HepG2 (cell line): Measurements from ENCODE around the gene SLC16A3. TPM values are rescaled to one million over a fixed set of nuclear protein-coding genes. Genes with fewer than 3 reads are reported as not detected.
A peak's percentile ranks its signal among the peaks of the same experiment; 100 is the strongest.

Source experiments
- KIAA2018 ChIP-seq: sonication (generic); formaldehyde crosslinking; IDR thresholded peaks from 2 replicates; pipeline ENCODE4 v1.5.0; 2020; ENCODE audit warnings: mild to moderate bottlenecking, missing genetic modification reagents, borderline replicate concordance
- MXD3 ChIP-seq: IDR thresholded peaks from 2 replicates; pipeline ENCODE4 v1.6.1; 2016; ENCODE audit warnings: mild to moderate bottlenecking, missing biosample characterization, missing genetic modification reagents
- MYNN ChIP-seq: sonication (generic); formaldehyde crosslinking; IDR thresholded peaks from 2 replicates; pipeline ENCODE4 v1.4.0; 2020; ENCODE audit warnings: mild to moderate bottlenecking, low read depth, missing genetic modification reagents
- NFATC3 ChIP-seq: sonication (generic); formaldehyde crosslinking; IDR thresholded peaks from 2 replicates; pipeline ENCODE4 v1.5.1; 2020; ENCODE audit warnings: mild to moderate bottlenecking, missing genetic modification reagents
- YEATS2 ChIP-seq: sonication (generic); formaldehyde crosslinking; IDR thresholded peaks from 2 replicates; pipeline ENCODE4 v1.4.0; 2020; ENCODE audit warnings: missing genetic modification reagents, borderline replicate concordance
- YY1 ChIP-seq: IDR thresholded peaks from 2 replicates; pipeline ENCODE4 v1.6.1; 2011; ENCODE audit warnings: low read length, low read depth, moderate library complexity, mild to moderate bottlenecking; ENCODE audit not compliant: insufficient read depth, insufficient replicate concordance
- ZNF331 ChIP-seq: sonication (generic); formaldehyde crosslinking; IDR thresholded peaks from 2 replicates; pipeline ENCODE4 v1.4.0; 2020; ENCODE audit warnings: missing genetic modification reagents
- ZNF383 ChIP-seq: sonication (generic); formaldehyde crosslinking; IDR thresholded peaks from 2 replicates; pipeline ENCODE4 v1.4.0; 2020; ENCODE audit warnings: missing genetic modification reagents, mild to moderate bottlenecking, borderline replicate concordance
- ZNF431 ChIP-seq: sonication (generic); formaldehyde crosslinking; IDR thresholded peaks from 2 replicates; pipeline ENCODE4 v1.9.0; 2022; ENCODE audit warnings: missing genetic modification reagents, low read depth, mild to moderate bottlenecking, borderline replicate concordance
- ZNF567 ChIP-seq: sonication (generic); formaldehyde crosslinking; IDR thresholded peaks from 2 replicates; pipeline ENCODE4 v1.8.1; 2023; ENCODE audit warnings: mild to moderate bottlenecking, missing genetic modification reagents, borderline replicate concordance
- ZNF672 ChIP-seq: sonication (generic); formaldehyde crosslinking; IDR thresholded peaks from 2 replicates; pipeline ENCODE4 v1.8.1; 2022; ENCODE audit warnings: missing genetic modification reagents
- ZNF781 ChIP-seq: sonication (generic); formaldehyde crosslinking; IDR thresholded peaks from 2 replicates; pipeline ENCODE4 v1.5.1; 2020; ENCODE audit warnings: borderline replicate concordance, mild to moderate bottlenecking, missing genetic modification reagents; ENCODE audit errors: not compliant biosample characterization
- ZSCAN21 ChIP-seq: sonication (generic); formaldehyde crosslinking; IDR thresholded peaks from 2 replicates; pipeline ENCODE4 v1.8.0; 2022; ENCODE audit warnings: mild to moderate bottlenecking, missing genetic modification reagents, moderate library complexity, borderline replicate concordance
- polyA plus RNA-seq, 8 experiments: library from polyadenylated mRNA; depleted of rRNA in 3 of 8; stranded (reverse) in 7 of 8; unstranded in 1 of 8; fragments of >200 nt; fragmentation: Illumina TruSeq in 4 of 8; extraction: Trizol in 4 of 8; gene quantifications; 2 replicates each; pipeline versions ENCODE4 v1.2.1 to v1.2.3, GENCODE V29; 2011 to 2016; ENCODE audit warnings: low read depth in 4 of 8, missing spikeins in 1 of 8, mixed read lengths in 1 of 8; ENCODE audit not compliant: insufficient read depth in 1 of 8
- total RNA-seq, 5 experiments: library from RNA; depleted of rRNA; stranded (reverse); fragments of >200 nt; fragmentation: Illumina TruSeq; extraction: Trizol; gene quantifications; 2 replicates each; pipeline ENCODE4 v1.2.3, GENCODE V29; 2016; ENCODE audit warnings: low read depth in 1 of 5

SLC16A3 gene
- total and polyA plus RNA-seq, 2 of the 13 experiments (the other 11 are each of a cell fraction or from before 2014, with no cell fraction given), result 242 to 349 TPM

- TF ChIP-seq ZNF383 (CRISPR knock-in tag) (no peak), NFATC3 (CRISPR knock-in tag) (no peak), MXD3 (CRISPR knock-in tag) (peak; percentile 31; the same call in 1 of the 2 replicates), YY1 (no peak), ZNF781 (CRISPR knock-in tag) (peak; percentile 43), YEATS2 (CRISPR knock-in tag) (peak; percentile 95), MYNN (CRISPR knock-in tag) (peak; percentile 77; the same call in 1 of the 2 replicates), KIAA2018 (CRISPR knock-in tag) (no peak), ZSCAN21 (peak; percentile 97), ZNF431 (CRISPR knock-in tag) (peak; percentile 46; the same call in 1 of the 2 replicates), ZNF331 (CRISPR knock-in tag) (peak; percentile 92; the same call in 1 of the 2 replicates), ZNF567 (CRISPR knock-in tag) (peak; percentile 90), ZNF672 (0 out of 2 replicates have a peak, but pooled peaks have one; percentile 43)
These were observed 59.3 kb downstream of the SLC16A3 start (continued) for GRCh38 chr17:82287868-82288801.
